ENCODE results near the gene GABRB3. TPM values are rescaled to one million over a fixed set of nuclear protein-coding genes. Genes with fewer than 3 reads are reported as not detected.

Gene GABRB3
- total RNA-seq, 2 experiments from 2014 or later: not detected

DNA sequence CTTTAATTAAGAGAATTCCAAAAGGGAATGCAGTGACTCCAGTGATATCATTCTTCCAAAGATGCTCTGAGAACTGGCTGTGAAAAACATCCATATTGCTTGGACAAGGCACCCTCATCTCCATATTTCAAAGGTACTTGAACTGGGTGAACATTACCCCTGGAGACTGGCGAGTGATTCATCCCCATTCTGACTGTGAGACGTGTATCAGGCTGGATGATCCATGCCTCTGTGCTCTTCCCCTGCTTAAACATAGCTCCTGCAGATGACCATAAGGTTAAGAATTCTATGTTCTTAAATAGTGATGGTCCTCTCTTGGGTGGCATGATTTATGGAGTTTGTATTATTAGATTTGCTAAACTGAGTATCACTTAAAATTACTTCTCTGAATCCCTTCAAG is 137.8 kb downstream of the GABRB3 start:
- no peaks in the 10 kb centered on the region for H3K27me3 Mint-ChIP-seq
- ChIA-PET POLR2A (no interaction called here), CTCF (no interaction called here)
- ATAC-seq (no peak), DNase-seq (no peak)
- H3K4me1 Mint-ChIP-seq: no peaks in the 10 kb centered on the region
- peaks cover 9% of the 10 kb centered on the region for H3K9me3 Mint-ChIP-seq (ENCODE audit: low read depth)
- no peak overlapping the region for H3K27ac Mint-ChIP-seq
- no peak overlapping the region for H3K4me3 Mint-ChIP-seq
- H3K36me3 Mint-ChIP-seq (ENCODE audit: low read depth): no peaks in the 10 kb centered on the region
- intact Hi-C loops (cut with DNase I, micrococcal nuclease): no loop called here

DNA sequence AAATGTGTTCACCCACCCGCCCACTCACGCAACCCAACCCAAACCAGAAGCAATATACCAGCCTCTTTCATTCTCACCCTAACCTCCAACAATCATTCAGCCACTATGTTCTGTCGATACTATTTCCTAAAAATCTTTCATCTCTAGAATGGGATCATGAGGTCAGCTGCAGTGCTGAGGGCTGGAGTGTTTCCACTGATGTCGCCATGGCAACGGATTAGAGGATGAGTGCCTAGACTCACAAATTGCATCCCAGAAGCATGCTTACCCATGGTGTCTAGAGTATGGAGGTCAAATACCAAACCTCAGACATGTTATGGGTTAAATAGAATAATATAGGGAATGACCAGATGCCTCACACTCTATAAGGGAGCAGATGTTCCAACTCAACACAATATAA is 138.5 kb downstream of the GABRB3 start:
- no peaks in the 10 kb centered on the region for H3K36me3 Mint-ChIP-seq (ENCODE audit: low read depth)
- H3K27me3 Mint-ChIP-seq: no peaks in the 10 kb centered on the region
- ChIA-PET CTCF (no interaction called here), POLR2A (no interaction called here)
- H3K9me3 Mint-ChIP-seq (ENCODE audit: low read depth): peaks cover 9% of the 10 kb centered on the region
- H3K4me3 Mint-ChIP-seq: no peak overlapping the region
- H3K27ac Mint-ChIP-seq: no peak overlapping the region
- intact Hi-C loops (cut with DNase I, micrococcal nuclease): no loop called here
- no peaks in the 10 kb centered on the region for H3K4me1 Mint-ChIP-seq
- ATAC-seq (no peak), DNase-seq (no peak)

DNA sequence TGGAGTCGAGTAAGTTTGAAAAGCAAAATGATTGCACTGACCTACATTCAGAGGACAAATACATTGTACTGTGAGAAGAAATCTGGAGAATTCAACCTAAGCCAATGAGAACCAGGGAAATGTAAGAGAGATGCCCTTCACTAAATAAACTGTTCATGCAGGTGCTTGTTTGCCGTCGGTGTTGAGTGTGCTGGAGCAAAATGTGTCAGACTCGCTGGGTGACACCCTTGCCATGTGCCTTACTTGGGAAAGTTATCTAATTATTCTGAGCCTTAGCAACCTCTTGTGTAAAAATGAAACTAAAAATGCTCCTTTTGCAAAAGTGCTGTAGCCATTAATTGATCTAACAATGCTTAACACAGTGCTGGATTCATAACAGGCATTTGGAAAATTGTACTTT is 140.4 kb downstream of the GABRB3 start:
- no peak overlapping the region for H3K27ac Mint-ChIP-seq
- no peaks in the 10 kb centered on the region for H3K27me3 Mint-ChIP-seq
- ATAC-seq (no peak), DNase-seq (no peak)
- intact Hi-C loops (cut with DNase I, micrococcal nuclease): no loop called here
- H3K36me3 Mint-ChIP-seq (ENCODE audit: low read depth): no peaks in the 10 kb centered on the region
- H3K4me1 Mint-ChIP-seq: no peaks in the 10 kb centered on the region
- CTCF ChIA-PET: no interaction called here
- POLR2A ChIA-PET: no interaction called here
- no peak overlapping the region for H3K4me3 Mint-ChIP-seq
- peaks cover 6% of the 10 kb centered on the region for H3K9me3 Mint-ChIP-seq (ENCODE audit: low read depth)

GRCh38 chr15:26631894-26632293 is 141.0 kb downstream of the GABRB3 start:
- ATAC-seq: no peak
- no peak overlapping the region for H3K4me3 Mint-ChIP-seq
- H3K36me3 Mint-ChIP-seq (ENCODE audit: low read depth): no peaks in the 10 kb centered on the region
- ChIA-PET POLR2A (no interaction called here), CTCF (interaction anchor here (0.8 kb wide), 1 partner anchor 10 kb away, joined by 3 read pairs; no protein-coding TSS in a partner anchor)
- DNase-seq: no peak
- intact Hi-C loops (cut with DNase I, micrococcal nuclease): no loop called here
- H3K9me3 Mint-ChIP-seq (ENCODE audit: low read depth): peaks cover 11% of the 10 kb centered on the region
- H3K4me1 Mint-ChIP-seq: no peaks in the 10 kb centered on the region
- H3K27me3 Mint-ChIP-seq: no peaks in the 10 kb centered on the region
- H3K27ac Mint-ChIP-seq: no peak overlapping the region

DNA sequence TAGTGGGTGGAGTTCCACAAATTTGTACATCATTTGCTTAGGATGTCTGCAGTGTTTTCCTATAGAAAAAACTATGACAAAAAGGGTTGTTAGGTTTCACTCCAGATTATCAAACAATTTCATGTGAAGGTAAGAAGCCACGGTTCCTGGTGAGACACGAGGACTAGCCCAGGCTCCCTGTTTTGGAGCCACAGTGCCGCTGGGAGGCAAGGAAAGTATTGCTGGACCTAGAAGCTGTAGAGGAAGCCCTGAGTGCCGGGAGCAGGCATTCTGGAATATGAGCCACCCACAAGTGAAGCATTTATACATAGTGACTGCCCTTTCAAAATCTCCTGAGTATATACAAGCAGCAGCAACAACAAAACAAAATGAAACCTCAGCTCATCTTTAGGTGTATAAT is 142.0 kb downstream of the GABRB3 start:
- Mint-ChIP-seq H3K4me3 (no peak overlapping the region), H3K36me3 (ENCODE audit: low read depth) (no peaks in the 10 kb centered on the region), H3K27ac (no peak overlapping the region), H3K9me3 (ENCODE audit: low read depth) (peaks cover 15% of the 10 kb centered on the region), H3K4me1 (no peaks in the 10 kb centered on the region), H3K27me3 (no peaks in the 10 kb centered on the region)
- ChIA-PET POLR2A (no interaction called here), CTCF (no interaction called here)
- intact Hi-C loops (cut with DNase I, micrococcal nuclease): no loop called here
- DNase-seq (no peak), ATAC-seq (no peak)

DNA sequence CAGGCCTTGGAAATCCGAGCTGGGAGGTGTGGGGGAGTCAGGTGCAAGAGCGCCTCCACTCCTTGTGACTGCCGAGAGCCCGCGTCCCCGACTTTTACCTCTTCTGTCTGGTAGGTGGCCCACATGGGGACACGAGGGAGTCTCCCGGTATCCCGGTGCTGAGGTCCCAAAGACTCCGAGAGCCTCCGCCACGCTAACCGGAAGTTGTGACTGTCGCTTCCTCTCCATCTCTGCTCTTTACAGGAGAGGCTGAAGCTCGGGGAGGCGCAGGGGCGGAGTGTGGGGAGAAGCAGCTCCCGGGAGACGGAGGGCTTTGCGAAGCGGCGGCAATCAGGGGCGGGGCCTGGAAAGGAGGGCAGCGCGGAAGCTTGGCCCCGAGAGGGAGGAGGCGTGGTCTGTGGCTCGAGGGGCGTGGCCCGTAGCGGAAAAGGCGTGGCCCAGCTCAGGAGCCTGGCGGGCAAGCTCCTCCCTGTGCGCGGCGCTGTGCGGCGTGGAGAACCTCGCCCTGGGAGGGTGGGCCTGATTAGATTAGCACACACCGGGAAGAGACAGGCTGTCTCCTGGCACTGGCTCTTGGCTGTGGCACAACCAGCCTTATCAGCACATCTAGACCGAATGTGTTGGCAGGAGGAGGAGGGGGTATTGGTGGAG is 143.9 kb downstream of the GABRB3 start:
- ATAC-seq (no peak), DNase-seq (peak; percentile 6)
- ChIA-PET POLR2A (no interaction called here), CTCF (no interaction called here)
- no peak overlapping the region for H3K27ac Mint-ChIP-seq
- no peak overlapping the region for H3K4me3 Mint-ChIP-seq
- peaks cover 12% of the 10 kb centered on the region for H3K9me3 Mint-ChIP-seq (ENCODE audit: low read depth)
- no peaks in the 10 kb centered on the region for H3K36me3 Mint-ChIP-seq (ENCODE audit: low read depth)
- no peaks in the 10 kb centered on the region for H3K27me3 Mint-ChIP-seq
- intact Hi-C loops (cut with DNase I, micrococcal nuclease): no loop called here
- no peaks in the 10 kb centered on the region for H3K4me1 Mint-ChIP-seq

DNA sequence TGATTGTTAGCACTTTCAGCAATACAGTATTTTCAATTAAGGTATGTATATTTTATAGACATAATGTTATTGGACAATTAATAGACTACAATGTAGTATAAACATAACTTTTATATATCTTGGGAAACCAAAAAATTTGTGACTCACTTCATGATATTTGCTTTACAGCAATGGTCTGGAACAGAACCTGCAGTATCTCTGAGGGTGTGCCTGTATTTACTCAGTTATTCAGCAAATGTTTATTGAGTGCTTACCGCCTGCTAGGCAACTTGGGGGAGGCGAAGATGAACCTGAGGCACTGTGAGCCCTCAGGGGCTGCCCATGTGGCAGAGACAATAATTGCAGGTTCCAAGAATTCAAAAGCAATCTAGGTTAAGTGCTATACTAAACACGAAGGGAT is 144.8 kb downstream of the GABRB3 start:
- ATAC-seq (no peak), DNase-seq (no peak)
- Mint-ChIP-seq H3K27me3 (no peaks in the 10 kb centered on the region), H3K4me3 (no peak overlapping the region), H3K9me3 (ENCODE audit: low read depth) (peaks cover 10% of the 10 kb centered on the region), H3K27ac (no peak overlapping the region), H3K36me3 (ENCODE audit: low read depth) (no peaks in the 10 kb centered on the region), H3K4me1 (no peaks in the 10 kb centered on the region)
- intact Hi-C loops (cut with DNase I, micrococcal nuclease): no loop called here
- POLR2A ChIA-PET: no interaction called here
- CTCF ChIA-PET: interaction anchor here (0.5 to 0.6 kb wide), 2 partner anchors 136 to 1119 kb away, joined by 3 read pairs; no protein-coding TSS in a partner anchor

DNA sequence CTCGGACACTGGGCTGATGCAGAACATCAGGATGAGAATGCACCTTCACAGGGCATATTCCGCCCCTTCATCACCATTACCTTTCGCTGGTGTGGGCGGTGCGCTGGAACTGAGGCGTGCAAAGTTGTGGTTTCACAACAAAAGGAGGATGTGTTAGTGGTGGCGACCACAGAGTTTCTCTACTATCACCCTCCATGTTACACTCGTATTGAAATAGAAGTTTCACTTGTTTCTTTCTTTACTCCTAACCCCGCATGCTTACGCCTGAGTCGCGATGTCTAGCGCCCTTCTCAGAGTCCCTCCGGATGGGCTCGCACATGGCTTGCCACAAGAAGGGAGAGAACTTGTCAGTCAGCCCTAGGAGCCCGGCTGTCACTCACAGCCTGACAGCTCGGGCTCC is 148.7 kb downstream of the GABRB3 start:
- Mint-ChIP-seq H3K27ac (no peak overlapping the region), H3K36me3 (ENCODE audit: low read depth) (no peaks in the 10 kb centered on the region), H3K4me1 (no peaks in the 10 kb centered on the region), H3K27me3 (no peaks in the 10 kb centered on the region), H3K4me3 (no peak overlapping the region), H3K9me3 (ENCODE audit: low read depth) (peaks cover 26% of the 10 kb centered on the region)
- no peak for DNase-seq
- intact Hi-C loops (cut with DNase I, micrococcal nuclease): no loop called here
- ChIA-PET CTCF (no interaction called here), POLR2A (no interaction called here)
- ATAC-seq: no peak

DNA sequence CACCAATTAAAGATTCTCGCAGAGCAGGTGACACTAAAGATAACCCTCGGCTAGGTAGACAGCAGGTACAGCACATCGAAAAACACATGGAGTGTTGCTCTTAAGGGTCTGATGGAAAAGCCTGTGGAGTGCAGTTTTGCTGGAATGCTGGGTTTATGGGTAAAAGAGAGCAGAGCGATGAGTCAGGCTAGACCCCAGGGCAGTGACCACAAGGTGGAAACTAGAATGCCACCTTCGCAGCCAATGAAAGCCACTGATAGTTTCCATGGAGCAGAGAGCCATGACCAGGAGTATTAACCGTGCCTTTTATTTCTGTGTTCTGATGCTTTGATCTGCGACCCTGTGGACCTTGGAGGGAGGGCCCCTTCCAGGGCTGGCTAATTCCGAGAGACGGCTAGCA is 149.8 kb downstream of the GABRB3 start:
- H3K36me3 Mint-ChIP-seq (ENCODE audit: low read depth): no peaks in the 10 kb centered on the region
- POLR2A ChIA-PET: no interaction called here
- CTCF ChIA-PET: no interaction called here
- no peak for ATAC-seq
- intact Hi-C loops (cut with DNase I, micrococcal nuclease): no loop called here
- peaks cover 26% of the 10 kb centered on the region for H3K9me3 Mint-ChIP-seq (ENCODE audit: low read depth)
- H3K4me1 Mint-ChIP-seq: no peaks in the 10 kb centered on the region
- no peak overlapping the region for H3K27ac Mint-ChIP-seq
- no peaks in the 10 kb centered on the region for H3K27me3 Mint-ChIP-seq
- no peak overlapping the region for H3K4me3 Mint-ChIP-seq
- DNase-seq: no peak

DNA sequence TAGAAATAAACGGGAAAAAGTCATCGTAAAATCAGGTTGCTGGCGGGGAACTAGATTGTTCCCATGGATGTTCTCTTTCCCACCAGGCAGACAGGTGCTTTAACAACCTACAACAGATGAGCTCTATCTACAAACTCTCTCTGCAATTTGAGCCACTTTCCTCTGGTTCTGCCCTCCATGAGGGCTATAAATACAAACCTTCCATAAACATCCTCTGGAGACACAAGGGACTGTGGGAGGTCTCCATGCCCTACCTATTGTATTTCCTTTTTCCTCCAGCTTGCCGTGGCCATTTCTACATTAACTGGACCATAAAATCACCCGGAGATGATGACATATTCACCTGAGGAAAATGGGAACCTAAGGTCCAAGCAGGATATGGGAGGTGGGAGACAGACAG is 151.1 kb downstream of the GABRB3 start:
- intact Hi-C loops (cut with DNase I, micrococcal nuclease): no loop called here
- Mint-ChIP-seq H3K27ac (no peak overlapping the region), H3K36me3 (ENCODE audit: low read depth) (no peaks in the 10 kb centered on the region), H3K27me3 (no peaks in the 10 kb centered on the region), H3K9me3 (ENCODE audit: low read depth) (peaks cover 19% of the 10 kb centered on the region), H3K4me1 (no peaks in the 10 kb centered on the region), H3K4me3 (no peak overlapping the region)
- DNase-seq (no peak), ATAC-seq (no peak)
- ChIA-PET POLR2A (no interaction called here), CTCF (interaction anchor here (1.3 kb wide), 1 partner anchor 10 kb away, joined by 3 read pairs; no protein-coding TSS in a partner anchor)

GRCh38 chr15:26620528-26621458 is 152.1 kb downstream of the GABRB3 start:
- intact Hi-C loops (cut with DNase I, micrococcal nuclease): no loop called here
- Mint-ChIP-seq H3K9me3 (ENCODE audit: low read depth) (peaks cover 15% of the 10 kb centered on the region), H3K36me3 (ENCODE audit: low read depth) (no peaks in the 10 kb centered on the region), H3K27ac (no peak overlapping the region), H3K4me1 (no peaks in the 10 kb centered on the region), H3K4me3 (no peak overlapping the region), H3K27me3 (no peaks in the 10 kb centered on the region)
- ATAC-seq: no peak
- no peak for DNase-seq
- POLR2A ChIA-PET: interaction anchor here (1.1 kb wide), 1 partner anchor 96 kb away, joined by 4 read pairs; no protein-coding TSS in a partner anchor
- CTCF ChIA-PET: no interaction called here

DNA sequence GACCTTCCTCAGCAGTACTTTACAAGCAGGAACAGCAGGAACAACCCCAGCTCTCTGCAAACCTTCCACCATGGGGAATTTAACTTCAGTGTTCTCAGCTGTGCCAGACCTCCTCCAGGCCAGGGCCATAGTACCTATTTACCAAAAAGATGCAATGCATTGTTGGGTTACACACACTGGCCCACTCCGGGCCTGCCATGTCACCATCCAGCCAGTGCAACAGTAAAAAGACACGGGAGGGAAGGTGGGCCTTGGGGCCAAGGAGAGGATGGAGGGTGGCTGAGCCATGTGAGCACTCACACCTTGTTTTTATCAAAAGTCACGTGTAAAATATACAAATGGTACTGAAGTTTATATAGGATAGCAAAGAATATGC is 157.0 kb downstream of the GABRB3 start:
- no peak for DNase-seq
- Mint-ChIP-seq H3K9me3 (ENCODE audit: low read depth) (peaks cover 19% of the 10 kb centered on the region), H3K4me3 (no peak overlapping the region), H3K27me3 (no peaks in the 10 kb centered on the region), H3K4me1 (no peaks in the 10 kb centered on the region), H3K27ac (no peak overlapping the region), H3K36me3 (ENCODE audit: low read depth) (no peaks in the 10 kb centered on the region)
- ChIA-PET CTCF (interaction anchor here (1.1 kb wide), 1 partner anchor 42 kb away, joined by 4 read pairs; no protein-coding TSS in a partner anchor), POLR2A (no interaction called here)
- intact Hi-C loops (cut with DNase I, micrococcal nuclease): no loop called here
- no peak for ATAC-seq

Measured in activated CD4-positive, alpha-beta T cell treated with anti-CD3 and anti-CD28 coated beads for 36 hours (primary cell).